Measurements from ENCODE around the gene MORN2.

MORN2 gene

DNA sequence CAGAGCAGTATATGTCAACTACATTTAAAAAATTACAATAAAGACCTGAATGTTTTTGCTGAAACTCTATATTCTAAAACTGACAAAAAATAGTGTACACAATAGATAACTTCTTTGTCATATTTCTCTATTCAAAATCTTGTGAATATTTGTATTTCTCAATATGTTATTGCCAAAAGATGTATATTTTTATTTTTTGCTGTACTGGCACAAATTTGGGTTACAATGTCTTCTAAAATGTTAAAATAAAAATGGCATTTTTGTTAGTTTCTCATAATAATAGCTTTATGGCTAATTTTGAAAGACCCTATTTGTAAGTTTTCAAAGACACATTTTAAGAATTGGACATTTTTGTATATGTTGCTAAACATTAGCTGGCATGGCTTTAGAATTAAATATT lies 13.3 kb downstream of the MORN2 start:
- no peak overlapping the region for H3K4me3 ChIP-seq (ENCODE audit: insufficient read depth, low read depth, low read length)
- no peaks in the 10 kb centered on the region for H3K36me3 ChIP-seq (ENCODE audit: control insufficient read depth, insufficient read depth, low read length)
- no peaks in the 10 kb centered on the region for H3K4me1 ChIP-seq (ENCODE audit: control insufficient read depth, insufficient read depth, low read length)
- no peaks in the 10 kb centered on the region for H3K9me3 ChIP-seq (ENCODE audit: control insufficient read depth, low read length)
- no peaks in the 10 kb centered on the region for H3K27me3 ChIP-seq (ENCODE audit: control insufficient read depth, insufficient read depth, low read length, poor library complexity, severe bottlenecking)
- no peak overlapping the region for H3K27ac ChIP-seq (ENCODE audit: insufficient read depth, low read depth, low read length, poor library complexity, severe bottlenecking)

DNA sequence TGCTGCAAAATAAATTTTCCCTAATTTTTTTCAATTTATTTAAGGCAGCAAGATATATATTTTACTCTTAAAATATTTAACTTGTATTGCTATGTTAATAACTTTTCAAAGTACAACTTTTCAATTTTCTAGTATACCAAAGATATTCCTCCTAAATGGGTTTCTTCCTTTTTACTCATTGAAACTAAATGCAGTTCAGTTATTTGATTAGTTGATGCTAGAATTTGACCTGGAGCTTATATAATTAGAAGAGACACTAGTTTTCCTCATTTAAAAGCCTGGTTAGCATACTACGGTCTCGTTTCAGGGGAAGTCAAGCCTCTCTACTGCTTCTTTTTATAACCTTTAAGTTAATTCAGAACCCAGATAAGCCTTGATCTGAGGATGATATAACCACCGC lies 13.8 kb downstream of the MORN2 start, which contains the start of gene ARHGEF33:
Gene ARHGEF33 (plus strand): TSS at position 301 of the 400 bp plus-strand sequence. CDS start 29,573 bp downstream, outside the sequence.
- H3K4me1 ChIP-seq (ENCODE audit: control insufficient read depth, insufficient read depth, low read length), result no peaks in the 10 kb centered on the region
- no peaks in the 10 kb centered on the region for H3K9me3 ChIP-seq (ENCODE audit: control insufficient read depth, low read length)
- no peak within 1 kb of the TSS for H3K4me3 ChIP-seq (ENCODE audit: insufficient read depth, low read depth, low read length)
- no peak within 1 kb of the TSS for H3K27ac ChIP-seq (ENCODE audit: insufficient read depth, low read depth, low read length, poor library complexity, severe bottlenecking)
- WGBS, 2 experiments, result 86 to 97% methylated on average over 3 of the region's 3 CpGs
- H3K27me3 ChIP-seq (ENCODE audit: control insufficient read depth, insufficient read depth, low read length, poor library complexity, severe bottlenecking), result no peaks in the 10 kb centered on the region
- H3K36me3 ChIP-seq (ENCODE audit: control insufficient read depth, insufficient read depth, low read length), result no peaks in the 10 kb centered on the region

DNA sequence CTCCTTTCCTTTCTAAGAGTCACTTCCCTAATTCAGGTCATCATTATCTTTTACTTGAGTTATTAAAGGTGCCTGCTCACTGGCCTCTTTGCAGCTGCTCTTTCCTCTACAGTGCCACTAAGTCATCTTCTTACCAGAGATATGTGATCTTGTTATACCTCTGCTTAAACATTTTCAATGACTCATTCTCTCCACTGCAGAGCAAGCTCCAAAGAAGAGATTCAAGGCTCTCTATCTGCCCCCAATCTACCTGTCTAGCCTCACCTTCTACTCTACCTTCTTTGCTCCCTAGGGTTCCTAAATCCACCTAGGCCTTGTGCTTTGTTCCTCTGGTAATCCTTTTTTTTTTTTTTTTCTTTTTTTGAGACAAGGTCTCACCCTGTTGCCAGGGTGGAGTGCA lies 17.0 kb downstream of the MORN2 start:
- no peaks in the 10 kb centered on the region for H3K36me3 ChIP-seq (ENCODE audit: control insufficient read depth, insufficient read depth, low read length)
- no peaks in the 10 kb centered on the region for H3K9me3 ChIP-seq (ENCODE audit: control insufficient read depth, low read length)
- H3K27ac ChIP-seq (ENCODE audit: insufficient read depth, low read depth, low read length, poor library complexity, severe bottlenecking), result no peak overlapping the region
- no peaks in the 10 kb centered on the region for H3K27me3 ChIP-seq (ENCODE audit: control insufficient read depth, insufficient read depth, low read length, poor library complexity, severe bottlenecking)
- no peaks in the 10 kb centered on the region for H3K4me1 ChIP-seq (ENCODE audit: control insufficient read depth, insufficient read depth, low read length)
- H3K4me3 ChIP-seq (ENCODE audit: insufficient read depth, low read depth, low read length), result no peak overlapping the region

DNA sequence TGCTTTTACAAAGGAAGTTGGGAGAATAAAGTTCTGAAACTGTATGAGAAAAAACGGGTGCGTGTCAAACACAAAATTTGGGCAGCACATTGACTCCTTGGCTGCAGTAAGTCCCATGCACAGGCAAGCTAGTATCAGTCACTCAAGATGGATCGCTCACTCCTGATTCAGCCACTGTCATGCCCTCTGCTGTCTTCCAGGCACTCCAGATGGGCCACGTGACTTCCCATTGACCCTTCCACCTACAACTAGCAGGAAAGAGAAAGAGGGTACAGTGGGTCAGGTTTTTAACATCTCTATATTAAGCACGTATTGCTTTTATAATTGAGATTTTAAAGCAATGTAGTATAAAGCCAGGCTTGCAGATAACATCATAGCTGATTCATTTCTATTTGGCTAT lies 22.5 kb downstream of the MORN2 start:
- no peak overlapping the region for H3K27ac ChIP-seq (ENCODE audit: insufficient read depth, low read depth, low read length, poor library complexity, severe bottlenecking)
- H3K9me3 ChIP-seq (ENCODE audit: control insufficient read depth, low read length), result no peaks in the 10 kb centered on the region
- no peaks in the 10 kb centered on the region for H3K27me3 ChIP-seq (ENCODE audit: control insufficient read depth, insufficient read depth, low read length, poor library complexity, severe bottlenecking)
- 89 to 90% methylated on average over 4 to 5 of the region's 5 CpGs for WGBS, 2 experiments
- H3K4me1 ChIP-seq (ENCODE audit: control insufficient read depth, insufficient read depth, low read length), result no peaks in the 10 kb centered on the region
- H3K4me3 ChIP-seq (ENCODE audit: insufficient read depth, low read depth, low read length), result no peak overlapping the region
- no peaks in the 10 kb centered on the region for H3K36me3 ChIP-seq (ENCODE audit: control insufficient read depth, insufficient read depth, low read length)

DNA sequence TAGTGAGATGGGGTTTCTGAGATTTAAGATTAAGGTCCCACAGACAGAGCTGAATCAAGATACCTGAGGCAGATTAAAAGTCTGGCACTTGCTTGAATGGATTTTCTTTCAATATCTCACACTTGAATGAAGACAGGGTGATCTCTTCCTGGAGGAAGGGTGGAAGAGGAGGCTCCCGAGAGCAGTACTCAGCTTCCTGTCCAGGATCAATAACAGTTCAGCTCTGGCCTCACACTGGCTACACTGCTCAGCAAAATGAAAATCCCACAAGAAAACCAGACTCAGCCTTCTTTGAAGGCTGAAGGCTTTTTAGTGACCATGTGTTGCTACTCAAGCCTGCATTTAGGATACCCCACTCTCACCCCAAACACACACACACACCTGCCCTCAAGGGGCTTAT lies 24.9 kb downstream of the MORN2 start:
- H3K4me1 ChIP-seq (ENCODE audit: control insufficient read depth, insufficient read depth, low read length), result no peaks in the 10 kb centered on the region
- no peaks in the 10 kb centered on the region for H3K9me3 ChIP-seq (ENCODE audit: control insufficient read depth, low read length)
- H3K36me3 ChIP-seq (ENCODE audit: control insufficient read depth, insufficient read depth, low read length), result no peaks in the 10 kb centered on the region
- H3K27me3 ChIP-seq (ENCODE audit: control insufficient read depth, insufficient read depth, low read length, poor library complexity, severe bottlenecking), result no peaks in the 10 kb centered on the region
- no peak overlapping the region for H3K27ac ChIP-seq (ENCODE audit: insufficient read depth, low read depth, low read length, poor library complexity, severe bottlenecking)
- no peak overlapping the region for H3K4me3 ChIP-seq (ENCODE audit: insufficient read depth, low read depth, low read length)
- WGBS, 2 experiments, result 93 to 95% methylated on average over 1 of the region's 1 CpG

DNA sequence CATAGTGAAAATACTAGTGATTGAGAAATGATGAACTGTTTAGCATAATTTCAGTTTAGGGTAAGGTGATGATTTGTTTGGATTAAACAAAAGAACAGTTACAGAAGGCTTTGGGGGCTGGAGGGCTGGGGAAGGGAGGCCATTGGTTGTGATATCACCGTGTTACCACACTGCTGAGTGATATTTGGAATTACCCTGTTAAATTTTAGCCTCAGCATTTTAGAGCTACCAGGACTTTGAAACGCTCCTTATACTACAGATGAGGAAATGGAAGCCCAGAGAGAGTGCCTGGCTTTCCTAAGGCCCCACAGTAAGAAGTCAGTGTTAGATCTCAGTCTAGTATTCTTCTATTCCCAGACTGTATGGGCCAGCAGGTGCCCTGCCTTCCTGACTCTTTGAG lies 29.5 kb downstream of the MORN2 start:
- Histone ChIP-seq H3K27ac (ENCODE audit: insufficient read depth, low read depth, low read length, poor library complexity, severe bottlenecking) (no peak overlapping the region), H3K4me1 (ENCODE audit: control insufficient read depth, insufficient read depth, low read length) (no peaks in the 10 kb centered on the region), H3K9me3 (ENCODE audit: control insufficient read depth, low read length) (no peaks in the 10 kb centered on the region), H3K4me3 (ENCODE audit: insufficient read depth, low read depth, low read length) (no peak overlapping the region), H3K36me3 (ENCODE audit: control insufficient read depth, insufficient read depth, low read length) (no peaks in the 10 kb centered on the region), H3K27me3 (ENCODE audit: control insufficient read depth, insufficient read depth, low read length, poor library complexity, severe bottlenecking) (no peaks in the 10 kb centered on the region)
- WGBS, 2 experiments, result 93 to 97% methylated on average over 2 of the region's 2 CpGs

DNA sequence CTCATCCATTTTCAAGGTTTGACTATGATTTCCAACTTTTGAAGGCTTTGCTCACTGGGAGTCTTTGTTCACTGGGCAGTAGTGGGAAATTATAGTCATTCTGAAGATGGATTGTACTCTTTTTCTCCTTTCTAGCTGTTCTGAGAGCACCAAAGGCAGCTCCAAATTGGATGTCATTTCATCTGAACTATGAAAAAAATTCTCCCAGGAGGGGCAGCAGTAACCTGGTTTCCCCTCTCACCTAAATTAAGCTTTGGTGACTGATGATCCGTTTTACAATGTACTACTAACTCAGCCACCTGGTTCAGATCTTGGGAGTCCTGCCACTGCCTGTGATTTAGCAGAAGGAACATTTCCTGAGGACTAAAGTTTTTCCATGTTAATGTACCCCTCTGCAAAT lies 31.5 kb downstream of the MORN2 start:
- no peaks in the 10 kb centered on the region for H3K36me3 ChIP-seq (ENCODE audit: control insufficient read depth, insufficient read depth, low read length)
- WGBS, 2 experiments, result 91 to 92% methylated on average over 1 of the region's 1 CpG
- no peaks in the 10 kb centered on the region for H3K9me3 ChIP-seq (ENCODE audit: control insufficient read depth, low read length)
- no peaks in the 10 kb centered on the region for H3K4me1 ChIP-seq (ENCODE audit: control insufficient read depth, insufficient read depth, low read length)
- H3K27me3 ChIP-seq (ENCODE audit: control insufficient read depth, insufficient read depth, low read length, poor library complexity, severe bottlenecking), result no peaks in the 10 kb centered on the region
- H3K27ac ChIP-seq (ENCODE audit: insufficient read depth, low read depth, low read length, poor library complexity, severe bottlenecking), result no peak overlapping the region
- H3K4me3 ChIP-seq (ENCODE audit: insufficient read depth, low read depth, low read length), result no peak overlapping the region

DNA sequence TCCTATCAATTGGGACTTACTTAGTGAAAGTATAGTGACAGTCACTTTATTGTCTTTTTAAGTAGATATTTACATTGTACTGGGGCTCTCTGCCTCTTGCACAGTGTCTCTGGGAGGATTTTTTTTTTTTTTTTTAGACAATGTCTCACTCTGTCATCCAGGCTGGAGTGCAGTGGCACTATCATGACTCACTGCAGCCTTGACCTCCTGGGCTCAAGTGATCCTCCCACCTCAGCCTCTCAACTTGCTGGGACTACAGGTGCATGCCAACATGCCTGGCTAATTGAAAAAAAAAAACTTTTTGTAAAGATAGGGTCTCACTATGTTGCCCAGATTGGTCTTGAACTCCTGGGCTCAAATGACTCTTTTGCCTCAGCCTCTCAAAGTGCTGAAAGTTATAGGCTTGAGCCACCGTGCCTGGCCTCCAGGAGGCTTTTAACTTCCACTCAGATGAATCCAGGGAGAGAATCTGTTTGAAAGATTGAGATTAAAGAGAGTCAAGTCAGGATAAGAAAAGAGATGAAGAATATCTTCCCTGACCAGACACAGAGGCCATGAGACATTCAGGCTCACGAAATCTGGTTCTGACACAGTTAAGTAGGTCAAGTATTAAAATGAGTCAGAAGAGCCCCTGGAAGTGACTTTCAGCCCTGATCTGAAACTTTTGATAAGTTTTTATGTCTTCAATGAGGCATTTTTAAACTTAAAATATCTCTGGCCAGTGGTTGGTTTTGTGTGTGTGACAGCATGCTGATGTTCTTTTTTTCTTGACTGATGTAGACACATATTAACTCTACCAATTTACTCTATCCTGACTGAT lies 32.2 kb downstream of the MORN2 start:
- no peaks in the 10 kb centered on the region for H3K9me3 ChIP-seq (ENCODE audit: control insufficient read depth, low read length)
- 91% methylated on average over 2 of the region's 2 CpGs for WGBS, 2 experiments
- H3K4me3 ChIP-seq (ENCODE audit: insufficient read depth, low read depth, low read length), result no peak overlapping the region
- no peaks in the 10 kb centered on the region for H3K4me1 ChIP-seq (ENCODE audit: control insufficient read depth, insufficient read depth, low read length)
- no peaks in the 10 kb centered on the region for H3K27me3 ChIP-seq (ENCODE audit: control insufficient read depth, insufficient read depth, low read length, poor library complexity, severe bottlenecking)
- no peak overlapping the region for H3K27ac ChIP-seq (ENCODE audit: insufficient read depth, low read depth, low read length, poor library complexity, severe bottlenecking)
- no peaks in the 10 kb centered on the region for H3K36me3 ChIP-seq (ENCODE audit: control insufficient read depth, insufficient read depth, low read length)

DNA sequence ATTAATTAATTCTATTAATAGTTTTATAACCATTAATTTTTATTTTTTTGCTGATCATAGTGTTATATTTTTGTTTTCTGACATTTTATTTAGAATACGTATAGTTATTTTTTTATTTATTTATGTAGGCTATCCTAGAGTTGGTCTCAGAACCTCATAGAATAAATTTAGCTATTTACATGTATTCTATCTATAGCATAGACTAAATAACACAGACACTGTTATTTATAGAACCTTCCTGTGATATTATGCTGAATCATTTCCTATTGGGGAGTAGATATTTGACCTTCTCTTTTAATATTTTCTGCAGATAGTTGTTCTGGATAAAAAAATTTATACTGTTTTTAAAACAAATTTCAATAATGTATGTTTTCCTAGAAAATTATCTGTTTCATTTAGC lies 34.1 kb downstream of the MORN2 start:
- H3K4me1 ChIP-seq (ENCODE audit: control insufficient read depth, insufficient read depth, low read length), result no peaks in the 10 kb centered on the region
- H3K36me3 ChIP-seq (ENCODE audit: control insufficient read depth, insufficient read depth, low read length), result no peaks in the 10 kb centered on the region
- H3K27ac ChIP-seq (ENCODE audit: insufficient read depth, low read depth, low read length, poor library complexity, severe bottlenecking), result no peak overlapping the region
- H3K4me3 ChIP-seq (ENCODE audit: insufficient read depth, low read depth, low read length), result no peak overlapping the region
- H3K9me3 ChIP-seq (ENCODE audit: control insufficient read depth, low read length), result no peaks in the 10 kb centered on the region
- H3K27me3 ChIP-seq (ENCODE audit: control insufficient read depth, insufficient read depth, low read length, poor library complexity, severe bottlenecking), result no peaks in the 10 kb centered on the region
- no CpG with 5 or more reads among the region's 1 CpG for WGBS, 2 experiments

DNA sequence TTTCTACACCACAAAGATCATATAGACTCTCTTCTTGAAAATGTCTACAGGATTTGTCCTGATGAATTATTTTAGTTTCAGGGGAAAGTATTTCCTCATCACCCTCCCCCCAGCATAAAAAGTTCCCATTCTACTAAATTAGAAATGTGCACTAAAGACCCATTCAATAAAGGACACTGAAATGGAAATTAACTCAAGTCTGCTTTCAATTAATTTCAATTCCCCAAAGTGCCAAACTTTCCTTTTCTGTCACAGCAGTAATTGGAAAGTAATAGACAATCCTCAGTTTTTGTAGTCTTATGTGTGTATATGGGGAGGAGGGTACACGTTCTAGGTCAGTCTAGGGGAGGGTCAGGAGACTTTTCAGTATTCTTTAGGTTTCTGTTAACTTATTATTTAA lies 35.4 kb downstream of the MORN2 start:
- Histone ChIP-seq H3K4me1 (ENCODE audit: control insufficient read depth, insufficient read depth, low read length) (no peaks in the 10 kb centered on the region), H3K4me3 (ENCODE audit: insufficient read depth, low read depth, low read length) (no peak overlapping the region), H3K27me3 (ENCODE audit: control insufficient read depth, insufficient read depth, low read length, poor library complexity, severe bottlenecking) (no peaks in the 10 kb centered on the region), H3K9me3 (ENCODE audit: control insufficient read depth, low read length) (no peaks in the 10 kb centered on the region), H3K27ac (ENCODE audit: insufficient read depth, low read depth, low read length, poor library complexity, severe bottlenecking) (no peak overlapping the region), H3K36me3 (ENCODE audit: control insufficient read depth, insufficient read depth, low read length) (no peaks in the 10 kb centered on the region)
- 88% methylated on average over 1 of the region's 1 CpG; no CpG with 5 or more reads in 1 of the 2 experiments for WGBS, 2 experiments
